Neutrophil (primary cell): Measurements from ENCODE around the gene NMT1.

Source experiments
- H3K27ac ChIP-seq: fragments of 200-600 bp; sonication (generic); 2 replicates; pipeline ENCODE4 v1.5.1; 2016; ENCODE audit warnings: mild to moderate bottlenecking, moderate library complexity
- H3K27me3 ChIP-seq: fragments of 200-600 bp; sonication (generic); 2 replicates; pipeline ENCODE4 v1.6.0; 2016; ENCODE audit warnings: mild to moderate bottlenecking
- H3K36me3 ChIP-seq: fragments of 200-600 bp; sonication (generic); 2 replicates; pipeline ENCODE4 v1.5.1; 2017
- H3K4me1 ChIP-seq, 2 experiments: fragments of 200-600 bp in 1 of 2; sonication (generic) in 1 of 2; 1 replicate in 1 of 2; 2 replicates in 1 of 2; pipeline versions ENCODE4 v1.5.1 to v1.6.1; 2013 to 2016; ENCODE audit warnings: low read depth in 1 of 2, low read length in 1 of 2, mild to moderate bottlenecking in 1 of 2, moderate library complexity in 1 of 2; ENCODE audit not compliant: control insufficient read depth in 1 of 2, insufficient read depth in 1 of 2
- H3K4me3 ChIP-seq, 2 experiments: fragments of 200-600 bp in 1 of 2; sonication (generic) in 1 of 2; 1 replicate in 1 of 2; 2 replicates in 1 of 2; pipeline ENCODE4 v1.5.1; 2013 to 2016; ENCODE audit warnings: low read depth in 1 of 2, low read length in 1 of 2, mild to moderate bottlenecking in 1 of 2, moderate library complexity in 1 of 2
- H3K9me3 ChIP-seq: fragments of 200-600 bp; sonication (generic); 2 replicates; pipeline ENCODE4 v1.5.1; 2016
- TF ChIP-seq, protein P1 (sequence below): fragments of 200-600 bp; sonication (generic); IDR thresholded peaks from 2 replicates; pipeline ENCODE4 v1.5.1; 2016; ENCODE audit warnings: antibody characterized with exemption

The NMT1 gene

GRCh38 chr17:45132572-45133463 lies 71.7 kb downstream of the NMT1 start:
- Histone ChIP-seq H3K4me1 (peaks cover 26 to 35% of the 10 kb centered on the region in 2 experiments), H3K4me3 (peak overlapping the region; percentile 89 to 90), H3K27me3 (peaks cover 7% of the 10 kb centered on the region), H3K36me3 (no peaks in the 10 kb centered on the region), H3K9me3 (no peaks in the 10 kb centered on the region), H3K27ac (peak overlapping the region; percentile 72)
- TF ChIP-seq, protein P1, sequence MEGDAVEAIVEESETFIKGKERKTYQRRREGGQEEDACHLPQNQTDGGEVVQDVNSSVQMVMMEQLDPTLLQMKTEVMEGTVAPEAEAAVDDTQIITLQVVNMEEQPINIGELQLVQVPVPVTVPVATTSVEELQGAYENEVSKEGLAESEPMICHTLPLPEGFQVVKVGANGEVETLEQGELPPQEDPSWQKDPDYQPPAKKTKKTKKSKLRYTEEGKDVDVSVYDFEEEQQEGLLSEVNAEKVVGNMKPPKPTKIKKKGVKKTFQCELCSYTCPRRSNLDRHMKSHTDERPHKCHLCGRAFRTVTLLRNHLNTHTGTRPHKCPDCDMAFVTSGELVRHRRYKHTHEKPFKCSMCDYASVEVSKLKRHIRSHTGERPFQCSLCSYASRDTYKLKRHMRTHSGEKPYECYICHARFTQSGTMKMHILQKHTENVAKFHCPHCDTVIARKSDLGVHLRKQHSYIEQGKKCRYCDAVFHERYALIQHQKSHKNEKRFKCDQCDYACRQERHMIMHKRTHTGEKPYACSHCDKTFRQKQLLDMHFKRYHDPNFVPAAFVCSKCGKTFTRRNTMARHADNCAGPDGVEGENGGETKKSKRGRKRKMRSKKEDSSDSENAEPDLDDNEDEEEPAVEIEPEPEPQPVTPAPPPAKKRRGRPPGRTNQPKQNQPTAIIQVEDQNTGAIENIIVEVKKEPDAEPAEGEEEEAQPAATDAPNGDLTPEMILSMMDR, result peak; percentile 90

- Histone ChIP-seq H3K9me3 (no peaks in the 10 kb centered on the region), H3K27me3 (peaks cover 7% of the 10 kb centered on the region), H3K4me3 (peak within 1 kb of the TSS; percentile 63), H3K27ac (peak within 1 kb of the TSS; percentile 62), H3K36me3 (no peaks in the 10 kb centered on the region), H3K4me1 (peaks cover 24 to 29% of the 10 kb centered on the region in 2 experiments)
- TF ChIP-seq, protein P1, result peak; percentile 99
These were observed 74.3 kb downstream of the NMT1 start, which contains the start of gene ACBD4 for GRCh38 chr17:45135192-45135977. TSS of gene ACBD4 (plus strand) at chr17:45135687. CDS start at chr17:45136145, 458 bp downstream.

DNA sequence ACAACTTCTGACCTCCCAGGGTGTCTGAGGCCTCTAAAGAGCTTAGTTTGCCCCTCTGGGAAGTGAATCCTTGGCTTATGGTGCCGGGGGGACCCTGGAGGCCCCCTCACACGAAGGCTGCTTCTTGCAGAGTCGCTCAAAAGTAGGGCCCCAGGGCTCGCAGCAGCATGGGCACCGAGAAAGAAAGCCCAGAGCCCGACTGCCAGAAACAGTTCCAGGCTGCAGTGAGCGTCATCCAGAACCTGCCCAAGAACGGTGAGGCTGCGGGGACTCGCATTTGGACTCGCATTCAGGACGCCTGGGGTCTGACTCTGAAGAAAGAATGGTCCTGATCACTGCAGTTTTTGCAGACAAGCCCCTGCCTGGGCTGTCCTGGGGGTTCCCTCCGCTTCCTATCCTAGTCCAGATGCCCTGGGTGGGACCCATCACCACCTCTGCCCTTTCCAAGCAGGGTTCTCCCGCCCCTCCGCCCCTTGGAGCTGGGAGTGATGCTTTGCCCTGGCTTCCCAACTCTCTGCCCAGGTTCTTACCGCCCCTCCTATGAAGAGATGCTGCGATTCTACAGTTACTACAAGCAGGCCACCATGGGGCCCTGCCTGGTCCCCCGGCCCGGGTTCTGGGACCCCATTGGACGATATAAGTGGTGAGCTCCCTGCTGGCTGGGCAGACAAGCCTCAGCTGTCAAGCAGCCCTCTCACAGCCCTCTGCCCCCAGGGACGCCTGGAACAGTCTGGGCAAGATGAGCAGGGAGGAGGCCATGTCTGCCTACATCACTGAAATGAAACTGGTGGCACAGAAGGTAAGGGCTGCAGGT lies 75.1 kb downstream of the NMT1 start:
- peaks cover 24 to 29% of the 10 kb centered on the region in 2 experiments for H3K4me1 ChIP-seq

DNA sequence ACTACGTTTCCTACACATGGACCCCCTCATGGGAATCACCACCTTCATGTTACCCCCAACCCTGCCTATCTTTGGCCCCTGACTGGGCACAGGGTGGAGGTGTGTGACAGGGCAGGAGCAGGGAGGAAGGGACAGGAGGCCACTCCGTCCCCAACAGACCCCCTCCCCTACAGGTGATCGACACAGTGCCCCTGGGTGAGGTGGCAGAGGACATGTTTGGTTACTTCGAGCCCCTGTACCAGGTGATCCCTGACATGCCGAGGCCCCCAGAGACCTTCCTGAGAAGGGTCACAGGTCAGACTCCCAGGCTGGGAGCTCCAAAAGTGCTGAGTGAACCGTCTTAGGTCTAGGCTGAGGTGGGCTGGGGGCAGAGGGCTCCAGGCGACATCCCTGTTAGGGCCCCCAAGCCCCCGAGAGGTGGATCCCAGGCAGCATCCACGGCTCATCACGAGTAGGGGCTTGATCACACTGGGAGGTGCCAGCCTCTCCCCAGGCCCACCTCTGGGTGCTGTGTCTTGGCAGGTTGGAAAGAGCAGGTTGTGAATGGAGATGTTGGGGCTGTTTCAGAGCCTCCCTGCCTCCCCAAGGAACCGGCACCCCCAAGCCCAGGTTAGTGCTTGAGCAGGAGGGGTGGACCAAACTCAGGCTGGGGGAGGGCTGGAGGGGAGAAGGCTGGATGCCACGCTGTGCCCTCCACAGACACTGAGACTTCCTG lies 75.9 kb downstream of the NMT1 start:
- no peaks in the 10 kb centered on the region for H3K36me3 ChIP-seq
- H3K4me3 ChIP-seq, result no peak overlapping the region
- no peaks in the 10 kb centered on the region for H3K27me3 ChIP-seq
- H3K4me1 ChIP-seq, result peaks cover 17 to 23% of the 10 kb centered on the region in 2 experiments
- TF ChIP-seq, protein P1, result no peak
- no peak overlapping the region for H3K27ac ChIP-seq
- H3K9me3 ChIP-seq, result no peaks in the 10 kb centered on the region

More for the DNA sequence above, 75.1 kb downstream of the NMT1 start:
- Histone ChIP-seq H3K36me3 (no peaks in the 10 kb centered on the region), H3K27me3 (peaks cover 2% of the 10 kb centered on the region), H3K27ac (peak overlapping the region; percentile 62), H3K4me3 (peak overlapping the region; percentile 63), H3K9me3 (no peaks in the 10 kb centered on the region)
- TF ChIP-seq, protein P1, result no peak
